ENCODE data around the gene ATOSA. TPM values are rescaled to one million over a fixed set of nuclear protein-coding genes. Genes with fewer than 3 reads are reported as not detected.

Gene ATOSA
- total and polyA plus RNA-seq, 8 donors, result 19.4 to 206 (median 60.4) TPM

DNA sequence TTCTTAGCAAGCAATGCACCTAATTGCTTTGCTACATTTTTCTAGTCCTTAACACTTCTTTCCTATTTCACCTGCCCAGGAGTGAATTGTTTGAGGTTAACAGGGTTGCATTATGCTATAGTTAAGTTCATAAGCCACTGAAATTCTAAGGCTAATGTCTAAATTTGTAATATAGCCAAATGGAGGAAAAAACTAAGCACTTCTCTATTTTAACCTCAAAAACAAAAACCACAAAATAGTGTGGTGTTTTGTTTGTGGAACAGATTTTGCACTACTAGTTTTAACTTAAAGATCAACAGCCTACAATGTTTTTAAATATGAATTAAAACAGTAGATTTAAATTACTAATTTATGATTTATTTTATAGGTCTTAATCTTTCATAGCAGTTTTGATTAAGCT, 5.5 kb downstream of the ATOSA start:
- Histone ChIP-seq H3K27ac (no peak overlapping the region), H3K27me3 (no peaks in the 10 kb centered on the region), H3K4me3 (no peak overlapping the region), H3K4me1 (peaks cover 35 to 87% (median 64%) of the 10 kb centered on the region in 4 donors), H3K36me3 (peaks cover 36 to 73% (median 65%) of the 10 kb centered on the region in 4 donors), H3K9me3 (no peaks in the 10 kb centered on the region)
- TF ChIP-seq EP300 (IDR thresholded peaks at IDR 0.05) (no peak), POLR2A (IDR thresholded peaks at IDR 0.05) (no peak), POLR2AphosphoS5 (IDR thresholded peaks at IDR 0.05) (no peak)
- TF ChIP-seq, protein P1, sequence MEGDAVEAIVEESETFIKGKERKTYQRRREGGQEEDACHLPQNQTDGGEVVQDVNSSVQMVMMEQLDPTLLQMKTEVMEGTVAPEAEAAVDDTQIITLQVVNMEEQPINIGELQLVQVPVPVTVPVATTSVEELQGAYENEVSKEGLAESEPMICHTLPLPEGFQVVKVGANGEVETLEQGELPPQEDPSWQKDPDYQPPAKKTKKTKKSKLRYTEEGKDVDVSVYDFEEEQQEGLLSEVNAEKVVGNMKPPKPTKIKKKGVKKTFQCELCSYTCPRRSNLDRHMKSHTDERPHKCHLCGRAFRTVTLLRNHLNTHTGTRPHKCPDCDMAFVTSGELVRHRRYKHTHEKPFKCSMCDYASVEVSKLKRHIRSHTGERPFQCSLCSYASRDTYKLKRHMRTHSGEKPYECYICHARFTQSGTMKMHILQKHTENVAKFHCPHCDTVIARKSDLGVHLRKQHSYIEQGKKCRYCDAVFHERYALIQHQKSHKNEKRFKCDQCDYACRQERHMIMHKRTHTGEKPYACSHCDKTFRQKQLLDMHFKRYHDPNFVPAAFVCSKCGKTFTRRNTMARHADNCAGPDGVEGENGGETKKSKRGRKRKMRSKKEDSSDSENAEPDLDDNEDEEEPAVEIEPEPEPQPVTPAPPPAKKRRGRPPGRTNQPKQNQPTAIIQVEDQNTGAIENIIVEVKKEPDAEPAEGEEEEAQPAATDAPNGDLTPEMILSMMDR (IDR thresholded peaks at IDR 0.05), result no peak
- intact Hi-C loops (cut with DNase I; ENCODE audit: low total_unique reads), result no loop called here
- no peak for DNase-seq

GRCh38 chr15:52673312-52673711, 5.9 kb downstream of the ATOSA start:
- TF ChIP-seq, protein P1 (IDR thresholded peaks at IDR 0.05), result no peak
- TF ChIP-seq EP300 (IDR thresholded peaks at IDR 0.05) (no peak), POLR2A (IDR thresholded peaks at IDR 0.05) (no peak), POLR2AphosphoS5 (IDR thresholded peaks at IDR 0.05) (no peak)
- intact Hi-C loops (cut with DNase I; ENCODE audit: low total_unique reads), result no loop called here
- Histone ChIP-seq H3K27me3 (no peaks in the 10 kb centered on the region), H3K4me1 (peaks cover 35 to 90% (median 67%) of the 10 kb centered on the region in 4 donors), H3K36me3 (peaks cover 39 to 77% (median 69%) of the 10 kb centered on the region in 4 donors), H3K27ac (no peak overlapping the region), H3K9me3 (no peaks in the 10 kb centered on the region), H3K4me3 (no peak overlapping the region)
- 59 to 76% (median 68%) methylated on average over 2 of the region's 2 CpGs for WGBS, 5 donors
- no peak for DNase-seq

- DNase-seq, result no peak
- TF ChIP-seq, protein P1 (IDR thresholded peaks at IDR 0.05), result no peak
- TF ChIP-seq POLR2A (IDR thresholded peaks at IDR 0.05) (no peak), POLR2AphosphoS5 (IDR thresholded peaks at IDR 0.05) (no peak), EP300 (IDR thresholded peaks at IDR 0.05) (no peak)
- Histone ChIP-seq H3K9me3 (no peaks in the 10 kb centered on the region), H3K27ac (no peak overlapping the region), H3K4me1 (peaks cover 32 to 95% (median 66%) of the 10 kb centered on the region in 4 donors), H3K4me3 (no peak overlapping the region), H3K36me3 (peaks cover 42 to 84% (median 75%) of the 10 kb centered on the region in 4 donors), H3K27me3 (no peaks in the 10 kb centered on the region)
- intact Hi-C loops (cut with DNase I; ENCODE audit: low total_unique reads), result no loop called here
- WGBS, 5 donors, result 89 to 94% (median 91%) methylated on average over 1 of the region's 1 CpG
These were observed 6.5 kb downstream of the ATOSA start for GRCh38 chr15:52672661-52673060.

GRCh38 chr15:52670087-52670486, 9.1 kb downstream of the ATOSA start:
- Histone ChIP-seq H3K36me3 (peaks cover 45 to 96% (median 87%) of the 10 kb centered on the region in 4 donors), H3K9me3 (no peaks in the 10 kb centered on the region), H3K4me3 (no peak overlapping the region), H3K4me1 (peaks cover 13 to 84% (median 46%) of the 10 kb centered on the region in 4 donors), H3K27ac (no peak overlapping the region), H3K27me3 (no peaks in the 10 kb centered on the region)
- 69 to 82% (median 77%) methylated on average over 5 of the region's 5 CpGs for WGBS, 5 donors
- peak in 1 of 2 donors; percentile 44 for DNase-seq
- TF ChIP-seq POLR2A (IDR thresholded peaks at IDR 0.05) (no peak), EP300 (IDR thresholded peaks at IDR 0.05) (no peak), POLR2AphosphoS5 (IDR thresholded peaks at IDR 0.05) (no peak)
- TF ChIP-seq, protein P1 (IDR thresholded peaks at IDR 0.05), result no peak
- intact Hi-C loops (cut with DNase I; ENCODE audit: low total_unique reads), result no loop called here

Measured in stomach (tissue), 9 donors.